SK-N-SH (cell line): Measurements from ENCODE around the gene STAC3. TPM values are rescaled to one million over a fixed set of nuclear protein-coding genes. Genes with fewer than 3 reads are reported as not detected.

ENCODE experiments used
- CTCF ChIA-PET: fragments of 300-600, 350-600 bp; formaldehyde crosslinking; extraction: SDS; loops from one replicate; lab custom pipeline; 2021; lab: Yijun Ruan, JAX
- POLR2A ChIA-PET: fragments of 350-600 bp; sonication (Branson Sonifier 250); formaldehyde crosslinking; extraction: SDS; loops from one replicate; lab custom pipeline; 2020; ENCODE audit warnings: antibody characterized with exemption, inconsistent platforms; lab: Yijun Ruan, JAX
- DNase-seq: peaks from one replicate; pipeline ENCODE4 v3.0.0; 2012
- H2AFZ ChIP-seq: fragments of 200-600 bp; sonication (generic); 2 replicates; pipeline ENCODE4 v1.8.1; 2016; ENCODE audit warnings: antibody characterized with exemption, mild to moderate bottlenecking, low read depth
- H3F3A ChIP-seq: fragments of 200-600 bp; sonication (generic); replicated peaks from 2 replicates; pipeline ENCODE3; 2016; ENCODE audit warnings: antibody characterized with exemption, mild to moderate bottlenecking; ENCODE audit not compliant: insufficient read depth
- H3K27ac ChIP-seq, 2 experiments: fragments of 200-500 bp in 1 of 2; fragments of 200-600 bp in 1 of 2; sonication (Bioruptor generic) in 1 of 2; sonication (generic), shearing (Covaris generic) in 1 of 2; 2 replicates each; pipeline versions ENCODE4 v1.5.1 to v1.6.1; 2014 to 2016; ENCODE audit warnings: low read depth in 2 of 2, inconsistent platforms in 1 of 2, low read length in 1 of 2, mild to moderate bottlenecking in 1 of 2, mixed read lengths in 1 of 2
- H3K27me3 ChIP-seq: fragments of 200-600 bp; sonication (generic), shearing (Covaris generic); 2 replicates; pipeline ENCODE4 v1.6.1; 2016; ENCODE audit warnings: mixed run types; ENCODE audit not compliant: insufficient read depth
- H3K36me3 ChIP-seq, 2 experiments: fragments of 200-500 bp in 1 of 2; fragments of 200-600 bp in 1 of 2; sonication (Bioruptor generic) in 1 of 2; sonication (generic) in 1 of 2; replicated peaks in 1 of 2; 2 replicates each; pipeline versions ENCODE3 to v1.5.1; 2014 to 2016; ENCODE audit warnings: low read length in 1 of 2, mild to moderate bottlenecking in 1 of 2; ENCODE audit not compliant: insufficient read depth in 2 of 2, control insufficient read depth in 1 of 2
- H3K4me1 ChIP-seq, 2 experiments: fragments of 200-500 bp in 1 of 2; fragments of 200-600 bp in 1 of 2; sonication (Bioruptor generic) in 1 of 2; sonication (generic), shearing (Covaris generic) in 1 of 2; 2 replicates each; pipeline versions ENCODE4 v1.5.1 to v1.6.1; 2014 to 2016; ENCODE audit warnings: low read depth in 1 of 2, low read length in 1 of 2, mixed run types in 1 of 2; ENCODE audit not compliant: insufficient read depth in 2 of 2, control insufficient read depth in 1 of 2
- H3K4me2 ChIP-seq: fragments of 200-600 bp; sonication (generic), shearing (Covaris generic); 2 replicates; pipeline ENCODE4 v1.6.1; 2017; ENCODE audit warnings: mixed run types
- H3K4me3 ChIP-seq, 2 experiments: fragments of 200-500 bp in 1 of 2; fragments of 200-600 bp in 1 of 2; sonication (Bioruptor generic) in 1 of 2; sonication (generic), shearing (Covaris generic) in 1 of 2; 2 replicates each; pipeline versions ENCODE4 v1.5.1 to v1.8.1; 2014 to 2016; ENCODE audit warnings: low read depth in 2 of 2, inconsistent platforms in 1 of 2, low read length in 1 of 2, mild to moderate bottlenecking in 1 of 2, mixed read lengths in 1 of 2, moderate library complexity in 1 of 2
- H3K79me2 ChIP-seq: fragments of 200-600 bp; sonication (generic); 2 replicates; pipeline ENCODE4 v1.8.1; 2017; ENCODE audit warnings: mild to moderate bottlenecking; ENCODE audit not compliant: insufficient read depth
- H3K9ac ChIP-seq: fragments of 200-600 bp; sonication (generic); 2 replicates; pipeline ENCODE4 v1.6.1; 2017; ENCODE audit warnings: mixed run types
- H3K9me2 ChIP-seq: fragments of 200-600 bp; sonication (generic); 2 replicates; pipeline ENCODE4 v1.6.1; 2017; ENCODE audit warnings: mixed run types
- H3K9me3 ChIP-seq: fragments of 200-600 bp; sonication (generic); 2 replicates; pipeline ENCODE4 v1.6.1; 2017; ENCODE audit warnings: mixed run types, mild to moderate bottlenecking, moderate library complexity
- H4K20me1 ChIP-seq: fragments of 200-600 bp; sonication (generic); 2 replicates; pipeline ENCODE4 v1.6.1; 2017; ENCODE audit warnings: mild to moderate bottlenecking, mixed run types; ENCODE audit not compliant: insufficient read depth
- CHD2 ChIP-seq: fragments of 150-350 bp; IDR thresholded peaks from 2 replicates; pipeline ENCODE4 v1.6.1; 2018; ENCODE audit warnings: low read length; ENCODE audit not compliant: partially characterized antibody
- CTCF ChIP-seq: fragments of 200-600 bp; sonication (generic); IDR thresholded peaks from 2 replicates; pipeline ENCODE4 v1.6.1; 2017; ENCODE audit warnings: antibody characterized with exemption, mild to moderate bottlenecking, moderate library complexity
- EP300 ChIP-seq, 2 experiments: IDR thresholded peaks; 2 replicates each; pipeline versions ENCODE4 v1.4.0 to v1.6.1; 2012; ENCODE audit warnings: borderline replicate concordance in 1 of 2, low read depth in 1 of 2, low read length in 1 of 2
- FOSL2 ChIP-seq: IDR thresholded peaks from 2 replicates; pipeline ENCODE4 v1.4.0; 2012; ENCODE audit warnings: low read depth, mild to moderate bottlenecking, moderate library complexity, borderline replicate concordance
- FOXJ3 ChIP-seq: sonication (generic); formaldehyde crosslinking; IDR thresholded peaks from 2 replicates; pipeline ENCODE4 v1.5.1; 2020; ENCODE audit warnings: mild to moderate bottlenecking, missing genetic modification reagents
- GATA2 ChIP-seq: sonication (generic); formaldehyde crosslinking; IDR thresholded peaks from 2 replicates; pipeline ENCODE4 v1.5.0; 2020; ENCODE audit warnings: mild to moderate bottlenecking, missing genetic modification reagents
- NFIC ChIP-seq: IDR thresholded peaks from 2 replicates; pipeline ENCODE4 v1.4.0; 2012; ENCODE audit warnings: borderline replicate concordance
- PBX3 ChIP-seq: IDR thresholded peaks from 2 replicates; pipeline ENCODE4; 2012
- POLR2AphosphoS5 ChIP-seq: IDR thresholded peaks from 2 replicates; pipeline ENCODE4 v1.6.1; 2012; ENCODE audit warnings: low read depth, low read length
- RCOR1 ChIP-seq: fragments of 150-350 bp; IDR thresholded peaks from 2 replicates; pipeline ENCODE4 v1.6.1; 2017; ENCODE audit warnings: antibody characterized with exemption, low read length
- SMC3 ChIP-seq: IDR thresholded peaks from 2 replicates; pipeline ENCODE4 v1.6.1; 2012; ENCODE audit warnings: low read depth, low read length, improper control_type of control experiment
- TAF1 ChIP-seq: IDR thresholded peaks from 2 replicates; pipeline ENCODE4 v1.6.1; 2012; ENCODE audit warnings: low read depth, mild to moderate bottlenecking, low read length, moderate library complexity, borderline replicate concordance
- TCF12 ChIP-seq: IDR thresholded peaks from 2 replicates; pipeline ENCODE4 v1.4.0; 2012
- TEAD4 ChIP-seq: IDR thresholded peaks from 2 replicates; pipeline ENCODE4 v1.4.0; 2012; ENCODE audit warnings: mild to moderate bottlenecking, borderline replicate concordance; ENCODE audit not compliant: insufficient read depth
- USF1 ChIP-seq: IDR thresholded peaks from 2 replicates; pipeline ENCODE4 v1.4.0; 2012; ENCODE audit warnings: low read depth, borderline replicate concordance
- WGBS: methylation state at CpG from one replicate; pipeline ENCODE4 v1.1.6; 2017; ENCODE audit warnings: low lambda C conversion rate; 5-methylcytosine and 5-hydroxymethylcytosine counted together
- polyA plus RNA-seq, 3 experiments: library from polyadenylated mRNA; depleted of rRNA; stranded (reverse); fragments of >200 nt; gene quantifications; 2 replicates each; pipeline ENCODE4 v1.2.3, GENCODE V29; 2012
- TF ChIP-seq, protein P1 (sequence below): IDR thresholded peaks from 2 replicates; pipeline ENCODE4 v1.6.1; 2012; ENCODE audit warnings: mild to moderate bottlenecking, low read depth, low read length, moderate library complexity
- TF ChIP-seq, protein P2 (sequence below): fragments of 150-350 bp; IDR thresholded peaks from 2 replicates; pipeline ENCODE4 v1.6.1; 2016; ENCODE audit warnings: mild to moderate bottlenecking, low read depth, low read length
- TF ChIP-seq, protein P3 (sequence below): IDR thresholded peaks from 2 replicates; pipeline ENCODE4 v1.4.0; 2012; ENCODE audit warnings: low read depth

Gene STAC3
- polyA plus RNA-seq, 1 of the 3 experiments (the other 2 are of a cell fraction): 0.76 TPM

GRCh38 chr12:57216921-57217879 is 33.8 kb downstream of the STAC3 start:
- H2AFZ ChIP-seq: peak overlapping the region; percentile 83; the same call in 1 of the 2 replicates
- WGBS: 10% methylated on average over 36 of the region's 63 CpGs
- H3K4me2 ChIP-seq: peak overlapping the region; percentile 97
- DNase-seq: peak; percentile 56
- no peaks in the 10 kb centered on the region for H3K9me3 ChIP-seq
- no peaks in the 10 kb centered on the region for H3K9me2 ChIP-seq
- H3K9ac ChIP-seq: no peak overlapping the region
- H4K20me1 ChIP-seq: 0 out of 2 replicates have a peak, but pooled peaks cover 6% of the 10 kb centered on the region
- CTCF ChIA-PET: interaction anchor here (1.0 to 15.9 kb wide), 4 partner anchors 9 to 242 kb away, joined by 4 to 937 read pairs (median 21); partner anchors contain the start of genes GLI1, SHMT2 and STAC3
- H3K4me1 ChIP-seq: peaks cover 0 to 29% of the 10 kb centered on the region in 2 experiments; a peak in 1 of 4 replicates
- no peak overlapping the region for H3K27ac ChIP-seq
- H3K79me2 ChIP-seq: no peaks in the 10 kb centered on the region
- peaks cover 0 to 2% of the 10 kb centered on the region in 2 experiments for H3K36me3 ChIP-seq
- H3K27me3 ChIP-seq: peaks cover 50% of the 10 kb centered on the region
- H3F3A ChIP-seq: peaks cover 13% of the 10 kb centered on the region
- H3K4me3 ChIP-seq: peak overlapping the region; percentile 48 to 56
- POLR2A ChIA-PET: interaction anchor here (1.1 kb wide), 1 partner anchor 12 kb away, joined by 3 read pairs; the partner anchor contains the start of gene SHMT2
- TF ChIP-seq FOSL2: no peak
- no peak for TF ChIP-seq TCF12
- TF ChIP-seq TEAD4: no peak
- TF ChIP-seq TAF1: no peak
- TF ChIP-seq SMC3: no peak
- TF ChIP-seq, protein P1, sequence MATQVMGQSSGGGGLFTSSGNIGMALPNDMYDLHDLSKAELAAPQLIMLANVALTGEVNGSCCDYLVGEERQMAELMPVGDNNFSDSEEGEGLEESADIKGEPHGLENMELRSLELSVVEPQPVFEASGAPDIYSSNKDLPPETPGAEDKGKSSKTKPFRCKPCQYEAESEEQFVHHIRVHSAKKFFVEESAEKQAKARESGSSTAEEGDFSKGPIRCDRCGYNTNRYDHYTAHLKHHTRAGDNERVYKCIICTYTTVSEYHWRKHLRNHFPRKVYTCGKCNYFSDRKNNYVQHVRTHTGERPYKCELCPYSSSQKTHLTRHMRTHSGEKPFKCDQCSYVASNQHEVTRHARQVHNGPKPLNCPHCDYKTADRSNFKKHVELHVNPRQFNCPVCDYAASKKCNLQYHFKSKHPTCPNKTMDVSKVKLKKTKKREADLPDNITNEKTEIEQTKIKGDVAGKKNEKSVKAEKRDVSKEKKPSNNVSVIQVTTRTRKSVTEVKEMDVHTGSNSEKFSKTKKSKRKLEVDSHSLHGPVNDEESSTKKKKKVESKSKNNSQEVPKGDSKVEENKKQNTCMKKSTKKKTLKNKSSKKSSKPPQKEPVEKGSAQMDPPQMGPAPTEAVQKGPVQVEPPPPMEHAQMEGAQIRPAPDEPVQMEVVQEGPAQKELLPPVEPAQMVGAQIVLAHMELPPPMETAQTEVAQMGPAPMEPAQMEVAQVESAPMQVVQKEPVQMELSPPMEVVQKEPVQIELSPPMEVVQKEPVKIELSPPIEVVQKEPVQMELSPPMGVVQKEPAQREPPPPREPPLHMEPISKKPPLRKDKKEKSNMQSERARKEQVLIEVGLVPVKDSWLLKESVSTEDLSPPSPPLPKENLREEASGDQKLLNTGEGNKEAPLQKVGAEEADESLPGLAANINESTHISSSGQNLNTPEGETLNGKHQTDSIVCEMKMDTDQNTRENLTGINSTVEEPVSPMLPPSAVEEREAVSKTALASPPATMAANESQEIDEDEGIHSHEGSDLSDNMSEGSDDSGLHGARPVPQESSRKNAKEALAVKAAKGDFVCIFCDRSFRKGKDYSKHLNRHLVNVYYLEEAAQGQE: no peak
- TF ChIP-seq NFIC: no peak
- TF ChIP-seq, protein P2, sequence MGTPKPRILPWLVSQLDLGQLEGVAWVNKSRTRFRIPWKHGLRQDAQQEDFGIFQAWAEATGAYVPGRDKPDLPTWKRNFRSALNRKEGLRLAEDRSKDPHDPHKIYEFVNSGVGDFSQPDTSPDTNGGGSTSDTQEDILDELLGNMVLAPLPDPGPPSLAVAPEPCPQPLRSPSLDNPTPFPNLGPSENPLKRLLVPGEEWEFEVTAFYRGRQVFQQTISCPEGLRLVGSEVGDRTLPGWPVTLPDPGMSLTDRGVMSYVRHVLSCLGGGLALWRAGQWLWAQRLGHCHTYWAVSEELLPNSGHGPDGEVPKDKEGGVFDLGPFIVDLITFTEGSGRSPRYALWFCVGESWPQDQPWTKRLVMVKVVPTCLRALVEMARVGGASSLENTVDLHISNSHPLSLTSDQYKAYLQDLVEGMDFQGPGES: no peak
- TF ChIP-seq CTCF: no peak
- TF ChIP-seq RCOR1: no peak
- no peak for TF ChIP-seq PBX3
- TF ChIP-seq CHD2: no peak
- TF ChIP-seq POLR2AphosphoS5: no peak
- no peak for TF ChIP-seq USF1
- TF ChIP-seq, protein P3, sequence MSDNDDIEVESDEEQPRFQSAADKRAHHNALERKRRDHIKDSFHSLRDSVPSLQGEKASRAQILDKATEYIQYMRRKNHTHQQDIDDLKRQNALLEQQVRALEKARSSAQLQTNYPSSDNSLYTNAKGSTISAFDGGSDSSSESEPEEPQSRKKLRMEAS: no peak
- TF ChIP-seq FOXJ3 (CRISPR knock-in tag): no peak
- no peak for TF ChIP-seq GATA2 (CRISPR knock-in tag)
- TF ChIP-seq EP300 (IDR thresholded peaks at IDR 0.05; ENCODE audit: borderline replicate concordance in 1 of 2, low read depth in 1 of 2, low read length in 1 of 2): no peak
